DND-41 (cell line): ENCODE measurements around the gene GPX3.

Source experiments
- ATAC-seq: fragments of 200-7000 bp; cut with Tn5 transposase; 3 replicates; pipeline ENCODE4 v1.9.1; 2021; ENCODE audit warnings: low read depth; ENCODE audit not compliant: insufficient read depth
- DNase-seq: peaks from one replicate; pipeline ENCODE4 v3.0.0-alpha.2; 2020
- H2AFZ ChIP-seq: 2 replicates; pipeline ENCODE4 v1.6.0; 2012; ENCODE audit warnings: low read depth, low read length
- H3K27ac ChIP-seq: 2 replicates; pipeline ENCODE4 v1.5.1; 2012; ENCODE audit warnings: low read length, inconsistent platforms
- H3K27me3 ChIP-seq: fragments of 200-600 bp; sonication (generic); 2 replicates; pipeline ENCODE4 v1.6.0; 2012; ENCODE audit warnings: low read length, mild to moderate bottlenecking, inconsistent platforms; ENCODE audit not compliant: insufficient read depth, poor library complexity
- H3K36me3 ChIP-seq: 2 replicates; pipeline ENCODE4 v1.5.1; 2012; ENCODE audit warnings: low read length, inconsistent platforms; ENCODE audit not compliant: insufficient read depth
- H3K4me1 ChIP-seq: 2 replicates; pipeline ENCODE4 v1.5.1; 2012; ENCODE audit warnings: mild to moderate bottlenecking, low read length; ENCODE audit not compliant: insufficient read depth
- H3K4me2 ChIP-seq: 2 replicates; pipeline ENCODE4 v1.6.0; 2012; ENCODE audit warnings: mild to moderate bottlenecking, moderate library complexity, low read length, inconsistent platforms; ENCODE audit not compliant: insufficient read depth
- H3K4me3 ChIP-seq, 2 experiments: fragments of 200-600 bp in 1 of 2; shearing (Covaris generic) in 1 of 2; 2 replicates each; pipeline ENCODE4 v1.5.1; 2012 to 2016; ENCODE audit warnings: inconsistent platforms in 2 of 2, low read length in 2 of 2, mild to moderate bottlenecking in 2 of 2, low read depth in 1 of 2, moderate library complexity in 1 of 2
- H3K79me2 ChIP-seq: 2 replicates; pipeline ENCODE4 v1.6.0; 2012; ENCODE audit warnings: low read length, inconsistent platforms; ENCODE audit not compliant: insufficient read depth
- H3K9ac ChIP-seq: 2 replicates; pipeline ENCODE4 v1.6.0; 2012; ENCODE audit warnings: low read depth, mild to moderate bottlenecking, inconsistent platforms, low read length, moderate library complexity
- H3K9me3 ChIP-seq: 2 replicates; pipeline ENCODE4 v1.5.1; 2012; ENCODE audit warnings: low read length, moderate library complexity, mild to moderate bottlenecking, inconsistent platforms; ENCODE audit not compliant: insufficient read depth, severe bottlenecking
- H4K20me1 ChIP-seq: 2 replicates; pipeline ENCODE4 v1.6.0; 2012; ENCODE audit warnings: low read length; ENCODE audit not compliant: insufficient read depth
- EZH2 ChIP-seq: IDR thresholded peaks from 3 replicates; pipeline ENCODE4 v1.6.1; 2012; ENCODE audit warnings: borderline replicate concordance, low read depth, mild to moderate bottlenecking, moderate library complexity, low read length, inconsistent platforms; ENCODE audit not compliant: severe bottlenecking
- TF ChIP-seq, protein P1 (sequence below): IDR thresholded peaks from 2 replicates; pipeline ENCODE4 v1.5.1; 2012; ENCODE audit warnings: borderline replicate concordance, low read length, moderate library complexity, mild to moderate bottlenecking; ENCODE audit not compliant: poor library complexity, severe bottlenecking; ENCODE audit errors: extremely low read depth

Gene GPX3

DNA sequence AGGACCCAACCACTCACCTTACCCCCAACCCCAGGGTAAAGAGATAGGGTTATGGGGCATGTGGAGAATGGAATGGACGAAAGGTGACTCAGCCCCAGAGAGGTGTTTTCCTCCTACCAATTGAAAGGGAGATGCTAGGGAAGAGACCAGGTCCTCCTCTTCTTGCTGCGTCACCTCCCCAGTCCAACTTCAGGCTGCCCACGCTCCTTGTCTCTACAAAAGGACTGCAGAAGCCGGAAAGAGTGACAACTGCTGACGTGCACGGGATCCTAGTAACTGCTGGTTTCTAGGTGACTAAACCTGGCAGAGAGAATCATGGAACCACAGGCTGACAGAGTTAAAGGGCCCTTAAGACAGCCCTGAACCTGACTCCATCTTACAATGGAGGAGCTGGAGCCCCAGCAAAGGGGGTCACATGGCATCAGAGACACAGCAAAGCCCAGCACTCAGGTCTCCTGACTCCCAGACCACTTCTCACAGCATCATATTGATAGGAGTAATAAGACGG, 2.2 kb downstream of the GPX3 start:
- H3K4me2 ChIP-seq: no peak overlapping the region
- TF ChIP-seq, protein P1, sequence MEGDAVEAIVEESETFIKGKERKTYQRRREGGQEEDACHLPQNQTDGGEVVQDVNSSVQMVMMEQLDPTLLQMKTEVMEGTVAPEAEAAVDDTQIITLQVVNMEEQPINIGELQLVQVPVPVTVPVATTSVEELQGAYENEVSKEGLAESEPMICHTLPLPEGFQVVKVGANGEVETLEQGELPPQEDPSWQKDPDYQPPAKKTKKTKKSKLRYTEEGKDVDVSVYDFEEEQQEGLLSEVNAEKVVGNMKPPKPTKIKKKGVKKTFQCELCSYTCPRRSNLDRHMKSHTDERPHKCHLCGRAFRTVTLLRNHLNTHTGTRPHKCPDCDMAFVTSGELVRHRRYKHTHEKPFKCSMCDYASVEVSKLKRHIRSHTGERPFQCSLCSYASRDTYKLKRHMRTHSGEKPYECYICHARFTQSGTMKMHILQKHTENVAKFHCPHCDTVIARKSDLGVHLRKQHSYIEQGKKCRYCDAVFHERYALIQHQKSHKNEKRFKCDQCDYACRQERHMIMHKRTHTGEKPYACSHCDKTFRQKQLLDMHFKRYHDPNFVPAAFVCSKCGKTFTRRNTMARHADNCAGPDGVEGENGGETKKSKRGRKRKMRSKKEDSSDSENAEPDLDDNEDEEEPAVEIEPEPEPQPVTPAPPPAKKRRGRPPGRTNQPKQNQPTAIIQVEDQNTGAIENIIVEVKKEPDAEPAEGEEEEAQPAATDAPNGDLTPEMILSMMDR: no peak
- no peak for TF ChIP-seq EZH2
- H3K9ac ChIP-seq: no peak overlapping the region
- no peaks in the 10 kb centered on the region for H4K20me1 ChIP-seq
- H3K9me3 ChIP-seq: no peaks in the 10 kb centered on the region
- H2AFZ ChIP-seq: no peak overlapping the region
- no peak for ATAC-seq
- no peak overlapping the region for H3K27ac ChIP-seq
- DNase-seq: no peak
- H3K79me2 ChIP-seq: no peaks in the 10 kb centered on the region
- H3K27me3 ChIP-seq: no peaks in the 10 kb centered on the region
- no peaks in the 10 kb centered on the region for H3K36me3 ChIP-seq
- H3K4me1 ChIP-seq: peaks cover 13% of the 10 kb centered on the region
- no peak overlapping the region for H3K4me3 ChIP-seq

DNA sequence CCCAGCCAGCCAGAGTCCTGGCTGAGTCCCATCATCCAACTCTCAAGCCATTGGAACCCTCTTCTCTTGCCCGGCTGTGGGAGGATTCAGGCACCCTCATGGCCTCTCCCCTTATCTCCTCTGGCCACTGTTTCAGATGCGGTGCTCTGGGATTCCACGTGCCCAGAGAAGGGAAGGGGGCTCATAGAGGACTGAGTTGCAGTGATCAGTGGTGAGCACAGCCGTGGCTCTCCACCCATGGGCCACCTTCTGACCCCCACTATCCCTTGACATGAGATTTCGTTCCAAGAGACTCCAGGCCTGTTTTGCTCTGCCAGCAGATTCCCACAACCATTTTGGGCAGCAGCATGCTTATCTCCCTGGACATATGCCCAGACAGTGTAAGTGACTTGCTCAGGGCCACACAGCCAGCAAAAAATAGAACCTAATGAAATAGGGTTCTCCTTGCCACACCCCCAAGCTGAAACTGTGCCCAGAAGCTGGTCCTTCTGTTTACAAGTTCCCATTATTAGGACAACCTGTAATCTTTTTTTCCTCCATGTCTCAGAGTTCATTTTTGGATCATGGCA, 2.7 kb downstream of the GPX3 start:
- TF ChIP-seq, protein P1: no peak
- TF ChIP-seq EZH2: no peak
- Histone ChIP-seq H3K27me3 (no peaks in the 10 kb centered on the region), H3K36me3 (peaks cover 5% of the 10 kb centered on the region), H3K79me2 (no peaks in the 10 kb centered on the region), H3K9me3 (no peaks in the 10 kb centered on the region), H3K4me1 (peaks cover 13% of the 10 kb centered on the region), H3K27ac (no peak overlapping the region), H3K4me3 (no peak overlapping the region), H3K4me2 (no peak overlapping the region), H3K9ac (no peak overlapping the region), H2AFZ (no peak overlapping the region), H4K20me1 (no peaks in the 10 kb centered on the region)
- no peak for ATAC-seq
- DNase-seq: no peak

DNA sequence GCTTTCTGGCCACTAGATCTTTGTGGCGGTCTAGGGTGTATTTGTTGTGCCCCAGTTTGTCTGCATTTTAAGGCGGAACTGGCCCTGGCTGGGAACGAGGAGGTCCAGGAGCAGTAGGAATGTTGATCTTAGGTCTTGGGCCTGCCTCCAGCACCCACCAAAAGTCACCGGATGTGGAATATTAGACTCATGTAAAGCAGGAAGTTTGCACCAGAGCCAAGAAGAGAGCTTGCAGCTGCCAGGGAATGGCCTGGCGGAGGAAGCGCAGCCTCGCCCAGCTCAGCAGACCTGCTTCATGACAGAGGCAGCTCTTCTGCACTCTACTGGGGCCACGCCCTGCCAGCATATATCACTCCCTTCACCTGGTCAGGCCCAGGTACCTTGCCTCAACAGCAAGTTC, 3.3 kb downstream of the GPX3 start:
- DNase-seq: no peak
- Histone ChIP-seq H3K9ac (no peak overlapping the region), H2AFZ (no peak overlapping the region), H3K9me3 (no peaks in the 10 kb centered on the region), H3K4me1 (peaks cover 9% of the 10 kb centered on the region), H3K36me3 (peaks cover 11% of the 10 kb centered on the region), H3K4me3 (no peak overlapping the region), H4K20me1 (no peaks in the 10 kb centered on the region), H3K4me2 (no peak overlapping the region), H3K27ac (no peak overlapping the region), H3K79me2 (no peaks in the 10 kb centered on the region), H3K27me3 (no peaks in the 10 kb centered on the region)
- ATAC-seq: no peak
- TF ChIP-seq, protein P1: no peak
- TF ChIP-seq EZH2: no peak
